Loucy (cell line): ENCODE data around the gene CFAP69.

Source experiments
- EZH2phosphoT487 ChIP-seq: fragments of 200-600 bp; IDR thresholded peaks from 2 replicates; pipeline ENCODE4 v1.6.1; 2018; ENCODE audit warnings: antibody characterized with exemption, mild to moderate bottlenecking, moderate library complexity, borderline replicate concordance
- TF ChIP-seq, protein P1 (sequence below): fragments of 200-600 bp; sonication (generic); conservative IDR thresholded peaks from 2 replicates; pipeline ENCODE4 v1.5.1; 2014; ENCODE audit warnings: mild to moderate bottlenecking, antibody characterized with exemption, low read length

DNA sequence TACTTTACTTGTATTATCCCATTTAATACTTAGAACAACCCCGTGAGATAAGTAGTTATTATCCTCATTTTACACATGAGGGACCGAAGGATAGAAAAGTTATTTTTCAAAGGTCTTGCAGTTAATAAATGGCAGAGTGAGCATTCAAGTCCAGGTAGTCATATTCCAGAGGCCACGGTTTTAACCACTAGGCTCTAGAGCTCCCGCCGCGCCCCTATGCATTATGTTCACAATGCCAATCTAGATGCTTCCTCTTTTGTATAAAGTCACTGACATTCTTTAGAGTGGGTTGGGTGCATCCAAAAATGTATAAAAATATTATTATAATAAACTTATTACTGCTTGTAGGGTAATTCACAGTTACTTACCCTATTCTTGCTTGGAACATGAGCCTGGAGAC, 11.4 kb upstream of the CFAP69 start:
- TF ChIP-seq, protein P1, sequence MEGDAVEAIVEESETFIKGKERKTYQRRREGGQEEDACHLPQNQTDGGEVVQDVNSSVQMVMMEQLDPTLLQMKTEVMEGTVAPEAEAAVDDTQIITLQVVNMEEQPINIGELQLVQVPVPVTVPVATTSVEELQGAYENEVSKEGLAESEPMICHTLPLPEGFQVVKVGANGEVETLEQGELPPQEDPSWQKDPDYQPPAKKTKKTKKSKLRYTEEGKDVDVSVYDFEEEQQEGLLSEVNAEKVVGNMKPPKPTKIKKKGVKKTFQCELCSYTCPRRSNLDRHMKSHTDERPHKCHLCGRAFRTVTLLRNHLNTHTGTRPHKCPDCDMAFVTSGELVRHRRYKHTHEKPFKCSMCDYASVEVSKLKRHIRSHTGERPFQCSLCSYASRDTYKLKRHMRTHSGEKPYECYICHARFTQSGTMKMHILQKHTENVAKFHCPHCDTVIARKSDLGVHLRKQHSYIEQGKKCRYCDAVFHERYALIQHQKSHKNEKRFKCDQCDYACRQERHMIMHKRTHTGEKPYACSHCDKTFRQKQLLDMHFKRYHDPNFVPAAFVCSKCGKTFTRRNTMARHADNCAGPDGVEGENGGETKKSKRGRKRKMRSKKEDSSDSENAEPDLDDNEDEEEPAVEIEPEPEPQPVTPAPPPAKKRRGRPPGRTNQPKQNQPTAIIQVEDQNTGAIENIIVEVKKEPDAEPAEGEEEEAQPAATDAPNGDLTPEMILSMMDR, result no peak
- TF ChIP-seq EZH2phosphoT487, result no peak
